H9 (cell line): Measurements from ENCODE around the gene FAM161A. TPM values are rescaled to one million over a fixed set of nuclear protein-coding genes. Genes with fewer than 3 reads are reported as not detected.
"Not testable (repeated sequence)": the region's sequence is repeated elsewhere in the genome, so short reads cannot be mapped to it uniquely, and the experiment has no call there.

ENCODE experiments used
- DNase-seq: peaks from one replicate; pipeline ENCODE4 v3.0.0-alpha.2; 2017
- H2AFZ ChIP-seq: one replicate; pipeline ENCODE4 v1.6.1; 2013; ENCODE audit warnings: mild to moderate bottlenecking, low read length, control low read depth, moderate library complexity
- H2AK5ac ChIP-seq: 2 replicates; pipeline ENCODE4 v1.6.1; 2013; ENCODE audit warnings: low read length, control low read depth, mixed read lengths; ENCODE audit not compliant: insufficient read length
- H2BK120ac ChIP-seq: one replicate; pipeline ENCODE4 v1.6.1; 2013; ENCODE audit warnings: low read depth, mild to moderate bottlenecking, low read length, control low read depth, inconsistent platforms; ENCODE audit not compliant: poor library complexity, severe bottlenecking
- H2BK12ac ChIP-seq: 2 replicates; pipeline ENCODE4 v1.6.1; 2013; ENCODE audit warnings: low read length, control low read depth, mixed read lengths, low read depth; ENCODE audit not compliant: insufficient read length
- H2BK15ac ChIP-seq: 2 replicates; pipeline ENCODE4 v1.6.1; 2013; ENCODE audit warnings: low read depth, low read length, control low read depth
- H2BK20ac ChIP-seq: one replicate; pipeline ENCODE4 v1.6.1; 2013; ENCODE audit warnings: low read depth, mild to moderate bottlenecking, low read length, control low read depth, inconsistent platforms; ENCODE audit not compliant: poor library complexity, severe bottlenecking
- H2BK5ac ChIP-seq: 2 replicates; pipeline ENCODE4 v1.6.1; 2013; ENCODE audit warnings: low read length, control low read depth, mixed read lengths; ENCODE audit not compliant: insufficient read length
- H3K14ac ChIP-seq: 2 replicates; pipeline ENCODE4 v1.6.1; 2013; ENCODE audit warnings: low read length, control low read depth; ENCODE audit not compliant: insufficient read depth
- H3K18ac ChIP-seq: 2 replicates; pipeline ENCODE4 v1.6.1; 2013; ENCODE audit warnings: low read depth, mild to moderate bottlenecking, mixed read lengths, low read length, control low read depth; ENCODE audit not compliant: insufficient read length
- H3K23ac ChIP-seq: 2 replicates; pipeline ENCODE4 v1.6.1; 2013; ENCODE audit warnings: low read length, control low read depth, mixed read lengths, low read depth; ENCODE audit not compliant: insufficient read length
- H3K23me2 ChIP-seq: 2 replicates; pipeline ENCODE4 v1.6.1; 2013; ENCODE audit warnings: low read depth, mild to moderate bottlenecking, mixed read lengths, low read length, control low read depth; ENCODE audit not compliant: insufficient read length, poor library complexity, severe bottlenecking
- H3K27ac ChIP-seq: 2 replicates; pipeline ENCODE4 v1.5.1; 2013; ENCODE audit warnings: low read length, control low read depth, mixed read lengths, low read depth; ENCODE audit not compliant: insufficient read length
- H3K27me3 ChIP-seq: 2 replicates; pipeline ENCODE4 v1.6.1; 2013; ENCODE audit warnings: low read length, control low read depth, inconsistent platforms; ENCODE audit not compliant: insufficient read depth
- H3K4ac ChIP-seq: 2 replicates; pipeline ENCODE4 v1.6.1; 2013; ENCODE audit warnings: low read depth, mild to moderate bottlenecking, control low read depth, inconsistent platforms, low read length, moderate library complexity
- H3K4me1 ChIP-seq: 2 replicates; pipeline ENCODE4 v1.6.1; 2013; ENCODE audit warnings: low read length, control low read depth, inconsistent platforms; ENCODE audit not compliant: insufficient read depth
- H3K4me2 ChIP-seq: 2 replicates; pipeline ENCODE4 v1.6.1; 2013; ENCODE audit warnings: low read length, control low read depth, mixed read lengths; ENCODE audit not compliant: insufficient read length, insufficient read depth
- H3K56ac ChIP-seq: 2 replicates; pipeline ENCODE4 v1.6.1; 2013; ENCODE audit warnings: low read depth, mild to moderate bottlenecking, mixed read lengths, low read length, control low read depth; ENCODE audit not compliant: insufficient read length
- H3K79me1 ChIP-seq: 2 replicates; pipeline ENCODE4 v1.6.1; 2013; ENCODE audit warnings: low read depth, mild to moderate bottlenecking, moderate library complexity, low read length, control low read depth, inconsistent platforms; ENCODE audit not compliant: insufficient read depth, poor library complexity, severe bottlenecking
- H3K79me2 ChIP-seq: 2 replicates; pipeline ENCODE4 v1.6.1; 2013; ENCODE audit warnings: low read length, control low read depth, inconsistent platforms; ENCODE audit not compliant: insufficient read depth
- H3K9ac ChIP-seq: 2 replicates; pipeline ENCODE4 v1.6.1; 2013; ENCODE audit warnings: low read length, control low read depth, mixed read lengths; ENCODE audit not compliant: insufficient read length; ENCODE audit errors: extremely low read depth
- H3K9me3 ChIP-seq: one replicate; pipeline ENCODE4 v1.6.1; 2013; ENCODE audit warnings: low read depth, low read length, inconsistent platforms; ENCODE audit not compliant: control insufficient read depth
- H3T11ph ChIP-seq: one replicate; pipeline ENCODE4 v1.6.1; 2013; ENCODE audit warnings: mild to moderate bottlenecking, low read length, control low read depth, inconsistent platforms
- H4K20me1 ChIP-seq: one replicate; pipeline ENCODE4 v1.6.1; 2013; ENCODE audit not compliant: control insufficient read depth, insufficient read length, insufficient read depth
- H4K5ac ChIP-seq: 2 replicates; pipeline ENCODE4 v1.6.1; 2013; ENCODE audit warnings: low read depth, mild to moderate bottlenecking, mixed read lengths, low read length, control low read depth; ENCODE audit not compliant: insufficient read length
- H4K8ac ChIP-seq: replicated peaks from 2 replicates; pipeline ENCODE4 v1.6.1; 2013; ENCODE audit warnings: low read length, control low read depth, mixed read lengths, low read depth; ENCODE audit not compliant: insufficient read length
- H4K91ac ChIP-seq: 2 replicates; pipeline ENCODE4 v1.6.1; 2013; ENCODE audit warnings: low read depth, mild to moderate bottlenecking, moderate library complexity, mixed read lengths, low read length, control low read depth; ENCODE audit not compliant: insufficient read length
- H3K27ac Mint-ChIP-seq, 3 experiments: 2 replicates in 2 of 3; 3 replicates in 1 of 3; pipeline ENCODE4 v1.8.0; 2020 to 2021; ENCODE audit warnings: mixed read lengths in 3 of 3, mild to moderate bottlenecking in 1 of 3, moderate library complexity in 1 of 3
- H3K27me3 Mint-ChIP-seq: 2 replicates; pipeline ENCODE4 v1.8.0; 2021; ENCODE audit warnings: low read depth, mild to moderate bottlenecking, moderate library complexity, mixed read lengths
- H3K36me3 Mint-ChIP-seq, 3 experiments: 2 replicates in 2 of 3; 3 replicates in 1 of 3; pipeline ENCODE4 v1.8.0; 2020 to 2021; ENCODE audit warnings: low read depth in 3 of 3, mixed read lengths in 3 of 3; ENCODE audit not compliant: insufficient read depth in 1 of 3
- H3K4me1 Mint-ChIP-seq, 2 experiments: 2 replicates each; pipeline ENCODE4 v1.8.0; 2020; ENCODE audit warnings: mixed read lengths in 2 of 2
- H3K4me3 Mint-ChIP-seq, 2 experiments: 2 replicates in 1 of 2; 3 replicates in 1 of 2; pipeline ENCODE4 v1.8.0; 2020 to 2021; ENCODE audit warnings: mild to moderate bottlenecking in 2 of 2, mixed read lengths in 2 of 2, moderate library complexity in 1 of 2
- H3K9me3 Mint-ChIP-seq, 2 experiments: 2 replicates in 1 of 2; 3 replicates in 1 of 2; pipeline ENCODE4 v1.8.0; 2020; ENCODE audit warnings: mild to moderate bottlenecking in 2 of 2, mixed read lengths in 2 of 2, moderate library complexity in 1 of 2
- CTCF ChIP-seq: fragments of 200-600 bp; sonication (generic); conservative IDR thresholded peaks from 3 replicates; pipeline ENCODE4 v1.8.0; 2021; ENCODE audit warnings: antibody characterized with exemption, mild to moderate bottlenecking
- WGBS: extraction: QIAGEN DNeasy Blood & Tissue Kit; methylation state at CpG from one replicate; pipeline ENCODE4 v1.1.7; 2013; ENCODE audit warnings: missing lambda C conversion rate, low lambda C conversion rate, mixed read lengths; ENCODE audit not compliant: insufficient read length; ENCODE audit errors: extremely low coverage; 5-methylcytosine and 5-hydroxymethylcytosine counted together
- total RNA-seq: library from RNA; stranded (reverse); gene quantifications from 2 replicates; pipeline ENCODE4 v1.2.1, GENCODE V29; 2021

FAM161A gene
- total RNA-seq, 1 experiment from 2014 or later: 15.8 TPM

- no CpG with 5 or more reads among the region's 1 CpG for WGBS
- Histone ChIP-seq H3K18ac (no peak overlapping the region), H3K27me3 (no peaks in the 10 kb centered on the region), H2BK15ac (no peak overlapping the region), H3K4ac (no peak overlapping the region), H3K9me3 (no peaks in the 10 kb centered on the region), H3T11ph (no peak overlapping the region), H2AK5ac (no peak overlapping the region), H3K9ac (no peak overlapping the region), H4K5ac (no peak overlapping the region), H2BK5ac (no peak overlapping the region), H3K23me2 (no peaks in the 10 kb centered on the region), H3K14ac (no peak overlapping the region), H4K91ac (no peak overlapping the region), H2BK120ac (no peak overlapping the region), H3K56ac (no peak overlapping the region), H3K4me2 (no peak overlapping the region), H4K8ac (no peak overlapping the region), H3K23ac (no peak overlapping the region), H3K79me1 (no peaks in the 10 kb centered on the region), H3K79me2 (no peaks in the 10 kb centered on the region), H4K20me1 (no peaks in the 10 kb centered on the region), H2BK12ac (no peak overlapping the region), H3K4me1 (no peaks in the 10 kb centered on the region), H2AFZ (no peak overlapping the region), H3K27ac (no peak overlapping the region), H2BK20ac (no peak overlapping the region)
- DNase-seq: no peak
- H3K27ac Mint-ChIP-seq: no peak overlapping the region
- no peak for TF ChIP-seq CTCF
- H3K4me1 Mint-ChIP-seq: no peaks in the 10 kb centered on the region
- no peaks in the 10 kb centered on the region for H3K27me3 Mint-ChIP-seq
- no peaks in the 10 kb centered on the region for H3K9me3 Mint-ChIP-seq
- H3K4me3 Mint-ChIP-seq: no peak overlapping the region
- H3K36me3 Mint-ChIP-seq: peaks cover 55 to 91% (median 89%) of the 10 kb centered on the region in 3 experiments
Observed at GRCh38 chr2:61876400-61876799, 22.5 kb upstream of the FAM161A start.

DNA sequence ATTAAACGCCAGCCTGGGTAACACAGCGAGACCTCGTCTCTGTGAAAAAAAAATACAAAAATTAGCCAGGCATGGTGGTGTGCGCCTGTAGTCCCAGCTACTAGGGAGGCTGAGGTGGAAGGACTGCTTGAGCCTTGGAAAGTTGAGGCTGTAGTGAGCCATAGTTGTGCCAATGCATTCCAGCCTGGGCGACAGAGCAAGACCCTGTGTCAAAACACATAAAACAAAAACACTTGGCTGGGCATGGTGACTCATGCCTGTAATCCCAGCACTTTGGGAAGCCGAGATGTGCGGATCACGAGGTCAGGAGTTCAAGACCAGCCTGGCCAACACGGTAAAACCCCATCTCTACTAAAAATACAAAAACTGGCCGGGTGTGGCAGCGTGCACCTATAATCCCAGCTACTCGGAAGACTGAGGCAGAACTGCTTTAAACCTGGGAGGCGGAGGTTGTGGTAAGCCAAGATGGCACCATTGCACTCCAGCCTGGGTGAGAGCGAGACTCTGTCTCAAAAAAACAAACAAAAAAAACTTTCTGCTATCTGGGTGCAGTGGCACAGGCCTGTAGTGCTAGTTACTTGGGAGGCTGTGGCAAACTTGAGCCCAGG, 12.7 kb upstream of the FAM161A start:
- H3T11ph ChIP-seq, H3K23me2 ChIP-seq, H3K14ac ChIP-seq, H2BK120ac ChIP-seq, H2BK12ac ChIP-seq, H3K27me3 ChIP-seq, H3K9me3 Mint-ChIP-seq, H4K8ac ChIP-seq, H3K9ac ChIP-seq, H3K23ac ChIP-seq, H3K4me1 ChIP-seq, H2AK5ac ChIP-seq, H3K9me3 ChIP-seq, H3K4me3 Mint-ChIP-seq, H3K27ac ChIP-seq, H4K91ac ChIP-seq, H3K4me2 ChIP-seq, DNase-seq, H3K27me3 Mint-ChIP-seq, H4K20me1 ChIP-seq, H4K5ac ChIP-seq, H3K79me2 ChIP-seq, H2BK15ac ChIP-seq, H2AFZ ChIP-seq, H2BK20ac ChIP-seq, H3K56ac ChIP-seq, H3K4me1 Mint-ChIP-seq, H2BK5ac ChIP-seq, H3K79me1 ChIP-seq, H3K18ac ChIP-seq, H3K4ac ChIP-seq: not testable (repeated sequence)
- peaks cover 29 to 69% (median 50%) of the 10 kb centered on the region in 3 experiments for H3K36me3 Mint-ChIP-seq
- no CpG with 5 or more reads among the region's 14 CpGs for WGBS
- peak overlapping the region in 1 of 3 experiments; percentile 59; a peak in 1 of 7 replicates for H3K27ac Mint-ChIP-seq
